HepG2 (cell line): ENCODE measurements around the gene GEMIN2. TPM values are rescaled to one million over a fixed set of nuclear protein-coding genes. Genes with fewer than 3 reads are reported as not detected.

Experiments used
- ATAC-seq: fragments of 200-7000 bp; cut with Tn5 transposase; 3 replicates; pipeline ENCODE4 v1.9.1; 2020; ENCODE audit warnings: mild to moderate bottlenecking, moderate library complexity
- BruUV-seq: library from RNA; stranded (reverse); fragments of 400-500 nt; replicated peaks from 2 replicates; lab custom pipeline; 2021; lab: Mats Ljungman, UMichigan
- CTCF ChIA-PET: fragments of 300-600 bp; formaldehyde crosslinking; extraction: SDS; loops from one replicate; lab custom pipeline; 2021; ENCODE audit warnings: low total read pairs, inconsistent platforms, low intra/inter-chr PET ratio; lab: Yijun Ruan, JAX
- POLR2A ChIA-PET: fragments of 350-600 bp; sonication (Branson Sonifier 250); formaldehyde crosslinking; loops from one replicate; lab custom pipeline; 2020; ENCODE audit warnings: antibody characterized with exemption, inconsistent platforms; lab: Yijun Ruan, JAX
- DNase-seq: peaks from one replicate; pipeline ENCODE4 v3.0.0-alpha.2; 2015; ENCODE audit warnings: low spot score
- FAIRE-seq: peaks from 3 replicates; lab custom pipeline; 2011; peaks lifted over from hg19 to GRCh38; lab: Jason Lieb, UNC
- H2AFZ ChIP-seq: one replicate; pipeline ENCODE4 v1.6.1; 2011; ENCODE audit warnings: low read length, inconsistent platforms
- H3K27ac ChIP-seq: fragments of 300-600 bp; 3 replicates; pipeline ENCODE4 v1.8.0; 2011; ENCODE audit warnings: mixed run types, mild to moderate bottlenecking, mixed read lengths, low read length, inconsistent platforms; ENCODE audit not compliant: insufficient read depth; ENCODE audit errors: extremely low read length
- H3K27me3 ChIP-seq, 2 experiments: fragments of 200-600 bp in 1 of 2; 2 replicates in 1 of 2; 3 replicates in 1 of 2; pipeline versions ENCODE4 v1.6.0 to v1.8.0; 2011; ENCODE audit warnings: low read length in 2 of 2, mild to moderate bottlenecking in 2 of 2, moderate library complexity in 2 of 2, inconsistent platforms in 1 of 2; ENCODE audit not compliant: insufficient read depth in 2 of 2, control insufficient read depth in 1 of 2
- H3K36me3 ChIP-seq, 2 experiments: fragments of 200-600 bp in 1 of 2; replicated peaks in 1 of 2; 2 replicates in 1 of 2; 3 replicates in 1 of 2; pipeline versions ENCODE4 v1.5.1 to v1.8.0; 2011; ENCODE audit warnings: low read length in 2 of 2, inconsistent platforms in 1 of 2; ENCODE audit not compliant: insufficient read depth in 2 of 2, control insufficient read depth in 1 of 2
- H3K4me1 ChIP-seq: 2 replicates; pipeline ENCODE4 v1.5.1; 2012; ENCODE audit warnings: low read length, inconsistent platforms; ENCODE audit not compliant: insufficient read depth
- H3K4me2 ChIP-seq: 2 replicates; pipeline ENCODE4 v1.6.0; 2011; ENCODE audit warnings: low read depth, low read length, inconsistent platforms
- H3K4me3 ChIP-seq, 3 experiments: fragments of 200-600 bp in 1 of 3; sonication (generic), shearing (Covaris generic) in 1 of 3; replicated peaks in 1 of 3; 2 replicates each; pipeline ENCODE4 v1.5.1; 2011 to 2016; ENCODE audit warnings: low read length in 3 of 3, inconsistent platforms in 2 of 3, low read depth in 2 of 3, mild to moderate bottlenecking in 2 of 3, control low read depth in 1 of 3, mixed read lengths in 1 of 3; ENCODE audit not compliant: insufficient read depth in 1 of 3
- H3K79me2 ChIP-seq: one replicate; pipeline ENCODE4 v1.6.1; 2011; ENCODE audit warnings: low read length, inconsistent platforms; ENCODE audit not compliant: insufficient read depth
- H3K9ac ChIP-seq: 2 replicates; pipeline ENCODE4 v1.6.0; 2011; ENCODE audit warnings: mild to moderate bottlenecking, low read depth, low read length, inconsistent platforms; ENCODE audit not compliant: insufficient read depth
- H3K9me3 ChIP-seq: 2 replicates; pipeline ENCODE4 v1.5.1; 2012; ENCODE audit warnings: mild to moderate bottlenecking, low read length
- H4K20me1 ChIP-seq: 2 replicates; pipeline ENCODE4 v1.6.0; 2011; ENCODE audit warnings: inconsistent platforms, mild to moderate bottlenecking, low read length, moderate library complexity; ENCODE audit not compliant: insufficient read depth
- ARNT2 ChIP-seq: sonication (generic); formaldehyde crosslinking; IDR thresholded peaks from 2 replicates; pipeline ENCODE4 v1.8.0; 2022; ENCODE audit warnings: mild to moderate bottlenecking, low read depth, missing genetic modification reagents, moderate library complexity
- ATRX ChIP-seq: sonication (generic); formaldehyde crosslinking; IDR thresholded peaks from 2 replicates; pipeline ENCODE4 v1.4.0; 2020; ENCODE audit warnings: missing genetic modification reagents, borderline replicate concordance
- CEBPB ChIP-seq: IDR thresholded peaks from 2 replicates; pipeline ENCODE4 v1.6.1; 2011; ENCODE audit warnings: low read depth, low read length, improper control_type of control experiment, borderline replicate concordance
- CHD4 ChIP-seq: fragments of 200-600 bp; sonication (generic); IDR thresholded peaks from 2 replicates; pipeline ENCODE4 v1.7.0; 2017; ENCODE audit warnings: mild to moderate bottlenecking, low read length, borderline replicate concordance
- CREM ChIP-seq, 2 experiments: sonication (generic) in 1 of 2; formaldehyde crosslinking in 1 of 2; IDR thresholded peaks; 2 replicates each; pipeline versions ENCODE4 v1.4.0 to v1.6.1; 2016 to 2020; ENCODE audit warnings: antibody characterized with exemption in 1 of 2, mild to moderate bottlenecking in 1 of 2, missing genetic modification reagents in 1 of 2
- ELF4 ChIP-seq: sonication (generic); formaldehyde crosslinking; IDR thresholded peaks from 2 replicates; pipeline ENCODE4 v1.5.0; 2020; ENCODE audit warnings: missing genetic modification reagents, mild to moderate bottlenecking, moderate library complexity, borderline replicate concordance
- HOXD1 ChIP-seq: sonication (generic); formaldehyde crosslinking; IDR thresholded peaks from 2 replicates; pipeline ENCODE4 v1.5.0; 2020; ENCODE audit warnings: missing genetic modification reagents
- KDM5A ChIP-seq: fragments of 200-600 bp; sonication (generic); IDR thresholded peaks from 2 replicates; pipeline ENCODE4 v1.7.0; 2018; ENCODE audit warnings: antibody characterized with exemption, mild to moderate bottlenecking, low read length, borderline replicate concordance
- TRIM24 ChIP-seq: sonication (generic); formaldehyde crosslinking; IDR thresholded peaks from 2 replicates; pipeline ENCODE4 v1.8.0; 2022; ENCODE audit warnings: mild to moderate bottlenecking, missing genetic modification reagents
- WIZ ChIP-seq: sonication (generic); formaldehyde crosslinking; IDR thresholded peaks from 2 replicates; pipeline ENCODE4 v1.5.1; 2020; ENCODE audit warnings: mild to moderate bottlenecking, missing genetic modification reagents
- ZNF260 ChIP-seq: sonication (generic); formaldehyde crosslinking; IDR thresholded peaks from 2 replicates; pipeline ENCODE4 v1.4.0; 2020; ENCODE audit warnings: missing genetic modification reagents, low read depth, mild to moderate bottlenecking, borderline replicate concordance
- ZNF773 ChIP-seq: sonication (generic); formaldehyde crosslinking; IDR thresholded peaks from 2 replicates; pipeline ENCODE4 v1.4.0; 2020; ENCODE audit warnings: missing genetic modification reagents, borderline replicate concordance
- ZNF780A ChIP-seq: sonication (generic); formaldehyde crosslinking; IDR thresholded peaks from 2 replicates; pipeline ENCODE4 v1.8.0; 2022; ENCODE audit warnings: mild to moderate bottlenecking, missing genetic modification reagents, moderate library complexity
- WGBS: methylation state at CpG from one replicate; pipeline ENCODE4 v1.1.6; 2017; ENCODE audit warnings: low lambda C conversion rate; 5-methylcytosine and 5-hydroxymethylcytosine counted together
- in situ Hi-C: cut with HindIII; loops from 2 replicates; pipeline ENCODE4 v1.10.0; 2017; ENCODE audit warnings: low pct_unique_long_range_greater_than_20kb; ENCODE audit not compliant: extremely low pct_ligation_motif_present
- intact Hi-C: fragments of 100-400 bp; cut with micrococcal nuclease; formaldehyde crosslinking; loops from one replicate; pipeline ENCODE4 v1.10.0; 2022; ENCODE audit not compliant: unreplicated experiment
- polyA plus RNA-seq, 8 experiments: library from polyadenylated mRNA; depleted of rRNA in 3 of 8; stranded (reverse) in 7 of 8; unstranded in 1 of 8; fragments of >200 nt; fragmentation: Illumina TruSeq in 4 of 8; extraction: Trizol in 4 of 8; gene quantifications; 2 replicates each; pipeline versions ENCODE4 v1.2.1 to v1.2.3, GENCODE V29; 2011 to 2016; ENCODE audit warnings: low read depth in 4 of 8, missing spikeins in 1 of 8, mixed read lengths in 1 of 8; ENCODE audit not compliant: insufficient read depth in 1 of 8
- total RNA-seq, 5 experiments: library from RNA; depleted of rRNA; stranded (reverse); fragments of >200 nt; fragmentation: Illumina TruSeq; extraction: Trizol; gene quantifications; 2 replicates each; pipeline ENCODE4 v1.2.3, GENCODE V29; 2016; ENCODE audit warnings: low read depth in 1 of 5
- TF ChIP-seq, protein P1 (sequence below): sonication (generic); formaldehyde crosslinking; IDR thresholded peaks from 2 replicates; pipeline ENCODE4 v1.4.0; 2020; ENCODE audit warnings: mild to moderate bottlenecking, missing genetic modification reagents, borderline replicate concordance
- TF ChIP-seq, protein P2 (sequence below): sonication (generic); formaldehyde crosslinking; IDR thresholded peaks from 2 replicates; pipeline ENCODE4 v1.9.0; 2022; ENCODE audit warnings: low read depth, missing genetic modification reagents
- TF ChIP-seq, protein P3 (sequence below): sonication (generic); formaldehyde crosslinking; IDR thresholded peaks from 2 replicates; pipeline ENCODE4 v1.9.0; 2022; ENCODE audit warnings: missing genetic modification reagents, mild to moderate bottlenecking, borderline replicate concordance

Gene GEMIN2
- total and polyA plus RNA-seq, 2 of the 13 experiments (the other 11 are each of a cell fraction or from before 2014, with no cell fraction given): 54.8 to 110 TPM

DNA sequence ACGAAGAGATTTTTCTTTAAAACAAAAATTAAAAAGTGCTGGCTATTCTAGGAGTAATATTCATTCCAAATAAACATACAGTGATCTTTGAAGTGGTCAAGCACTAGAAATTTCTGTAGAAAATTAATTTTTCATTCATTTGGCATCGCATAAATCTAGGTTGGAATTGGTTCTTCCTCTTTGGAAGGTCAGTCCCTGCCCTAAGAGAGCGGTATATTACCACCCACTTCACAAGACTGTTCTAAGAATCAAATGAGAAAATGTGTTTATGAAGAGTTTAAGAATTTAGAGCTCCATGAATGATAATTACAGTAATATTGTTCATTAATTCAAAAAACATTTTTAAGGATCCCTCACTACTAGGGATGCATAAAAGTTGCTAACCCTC is 444 bp upstream of the GEMIN2 start:
- H4K20me1 ChIP-seq: no peaks in the 10 kb centered on the region
- H3K4me2 ChIP-seq: peak overlapping the region; percentile 80
- H3K79me2 ChIP-seq: peaks cover 13% of the 10 kb centered on the region
- ChIA-PET POLR2A (interaction anchor here (0.5 to 11.5 kb wide), 25 partner anchors 9 to 335 kb away, joined by 3 to 242 read pairs (median 4); partner anchors contain the start of genes FBXO33, PNN, SEC23A and TRAPPC6B), CTCF (no interaction called here)
- H3K9me3 ChIP-seq: no peaks in the 10 kb centered on the region
- BruUV-seq: TSS peak; percentile 96
- H2AFZ ChIP-seq: peak overlapping the region; percentile 95
- ATAC-seq (peak; percentile 6), FAIRE-seq (no peak), DNase-seq (no peak)
- peaks cover 33% of the 10 kb centered on the region for H3K4me1 ChIP-seq
- WGBS: 53% methylated on average over 3 of the region's 3 CpGs
- in situ Hi-C loops (loop anchor here (5.0 kb wide), 1 partner anchor 59 kb away; the partner anchor contains the start of gene TRAPPC6B), intact Hi-C loops (loop anchor here (1.0 kb wide), 2 partner anchors 10 to 62 kb away; partner anchors contain the start of genes PNN and SEC23A)
- H3K4me3 ChIP-seq: peak overlapping the region; percentile 71 to 90 (median 76)
- H3K27me3 ChIP-seq: no peaks in the 10 kb centered on the region; a peak in 1 of 5 replicates
- peaks cover 3 to 8% of the 10 kb centered on the region in 2 experiments; a peak in 4 of 5 replicates for H3K36me3 ChIP-seq
- peak overlapping the region; percentile 73 for H3K9ac ChIP-seq
- peak overlapping the region; percentile 40 for H3K27ac ChIP-seq
- TF ChIP-seq CHD4: peak; percentile 61; the same call in 1 of the 2 replicates
- no peak for TF ChIP-seq ZNF773 (CRISPR knock-in tag)
- TF ChIP-seq ELF4 (CRISPR knock-in tag): peak; percentile 94
- TF ChIP-seq ZNF260 (CRISPR knock-in tag): 0 out of 2 replicates have a peak, but pooled peaks have one; percentile 1
- TF ChIP-seq, protein P1, sequence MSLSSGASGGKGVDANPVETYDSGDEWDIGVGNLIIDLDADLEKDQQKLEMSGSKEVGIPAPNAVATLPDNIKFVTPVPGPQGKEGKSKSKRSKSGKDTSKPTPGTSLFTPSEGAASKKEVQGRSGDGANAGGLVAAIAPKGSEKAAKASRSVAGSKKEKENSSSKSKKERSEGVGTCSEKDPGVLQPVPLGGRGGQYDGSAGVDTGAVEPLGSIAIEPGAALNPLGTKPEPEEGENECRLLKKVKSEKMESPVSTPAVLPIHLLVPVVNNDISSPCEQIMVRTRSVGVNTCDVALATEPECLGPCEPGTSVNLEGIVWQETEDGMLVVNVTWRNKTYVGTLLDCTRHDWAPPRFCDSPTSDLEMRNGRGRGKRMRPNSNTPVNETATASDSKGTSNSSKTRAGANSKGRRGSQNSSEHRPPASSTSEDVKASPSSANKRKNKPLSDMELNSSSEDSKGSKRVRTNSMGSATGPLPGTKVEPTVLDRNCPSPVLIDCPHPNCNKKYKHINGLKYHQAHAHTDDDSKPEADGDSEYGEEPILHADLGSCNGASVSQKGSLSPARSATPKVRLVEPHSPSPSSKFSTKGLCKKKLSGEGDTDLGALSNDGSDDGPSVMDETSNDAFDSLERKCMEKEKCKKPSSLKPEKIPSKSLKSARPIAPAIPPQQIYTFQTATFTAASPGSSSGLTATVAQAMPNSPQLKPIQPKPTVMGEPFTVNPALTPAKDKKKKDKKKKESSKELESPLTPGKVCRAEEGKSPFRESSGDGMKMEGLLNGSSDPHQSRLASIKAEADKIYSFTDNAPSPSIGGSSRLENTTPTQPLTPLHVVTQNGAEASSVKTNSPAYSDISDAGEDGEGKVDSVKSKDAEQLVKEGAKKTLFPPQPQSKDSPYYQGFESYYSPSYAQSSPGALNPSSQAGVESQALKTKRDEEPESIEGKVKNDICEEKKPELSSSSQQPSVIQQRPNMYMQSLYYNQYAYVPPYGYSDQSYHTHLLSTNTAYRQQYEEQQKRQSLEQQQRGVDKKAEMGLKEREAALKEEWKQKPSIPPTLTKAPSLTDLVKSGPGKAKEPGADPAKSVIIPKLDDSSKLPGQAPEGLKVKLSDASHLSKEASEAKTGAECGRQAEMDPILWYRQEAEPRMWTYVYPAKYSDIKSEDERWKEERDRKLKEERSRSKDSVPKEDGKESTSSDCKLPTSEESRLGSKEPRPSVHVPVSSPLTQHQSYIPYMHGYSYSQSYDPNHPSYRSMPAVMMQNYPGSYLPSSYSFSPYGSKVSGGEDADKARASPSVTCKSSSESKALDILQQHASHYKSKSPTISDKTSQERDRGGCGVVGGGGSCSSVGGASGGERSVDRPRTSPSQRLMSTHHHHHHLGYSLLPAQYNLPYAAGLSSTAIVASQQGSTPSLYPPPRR (CRISPR knock-in tag): no peak
- no peak for TF ChIP-seq HOXD1 (CRISPR knock-in tag)
- no peak for TF ChIP-seq CREM (IDR thresholded peaks at IDR 0.05)
- TF ChIP-seq CREM (CRISPR knock-in tag; IDR thresholded peaks at IDR 0.05): no peak
- TF ChIP-seq KDM5A: 0 out of 2 replicates have a peak, but pooled peaks have one; percentile 5
- TF ChIP-seq TRIM24 (CRISPR knock-in tag): no peak
- TF ChIP-seq, protein P2, sequence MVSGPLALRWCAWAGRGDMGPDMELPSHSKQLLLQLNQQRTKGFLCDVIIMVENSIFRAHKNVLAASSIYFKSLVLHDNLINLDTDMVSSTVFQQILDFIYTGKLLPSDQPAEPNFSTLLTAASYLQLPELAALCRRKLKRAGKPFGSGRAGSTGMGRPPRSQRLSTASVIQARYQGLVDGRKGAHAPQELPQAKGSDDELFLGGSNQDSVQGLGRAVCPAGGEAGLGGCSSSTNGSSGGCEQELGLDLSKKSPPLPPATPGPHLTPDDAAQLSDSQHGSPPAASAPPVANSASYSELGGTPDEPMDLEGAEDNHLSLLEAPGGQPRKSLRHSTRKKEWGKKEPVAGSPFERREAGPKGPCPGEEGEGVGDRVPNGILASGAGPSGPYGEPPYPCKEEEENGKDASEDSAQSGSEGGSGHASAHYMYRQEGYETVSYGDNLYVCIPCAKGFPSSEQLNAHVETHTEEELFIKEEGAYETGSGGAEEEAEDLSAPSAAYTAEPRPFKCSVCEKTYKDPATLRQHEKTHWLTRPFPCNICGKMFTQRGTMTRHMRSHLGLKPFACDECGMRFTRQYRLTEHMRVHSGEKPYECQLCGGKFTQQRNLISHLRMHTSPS (CRISPR knock-in tag): no peak
- TF ChIP-seq, protein P3, sequence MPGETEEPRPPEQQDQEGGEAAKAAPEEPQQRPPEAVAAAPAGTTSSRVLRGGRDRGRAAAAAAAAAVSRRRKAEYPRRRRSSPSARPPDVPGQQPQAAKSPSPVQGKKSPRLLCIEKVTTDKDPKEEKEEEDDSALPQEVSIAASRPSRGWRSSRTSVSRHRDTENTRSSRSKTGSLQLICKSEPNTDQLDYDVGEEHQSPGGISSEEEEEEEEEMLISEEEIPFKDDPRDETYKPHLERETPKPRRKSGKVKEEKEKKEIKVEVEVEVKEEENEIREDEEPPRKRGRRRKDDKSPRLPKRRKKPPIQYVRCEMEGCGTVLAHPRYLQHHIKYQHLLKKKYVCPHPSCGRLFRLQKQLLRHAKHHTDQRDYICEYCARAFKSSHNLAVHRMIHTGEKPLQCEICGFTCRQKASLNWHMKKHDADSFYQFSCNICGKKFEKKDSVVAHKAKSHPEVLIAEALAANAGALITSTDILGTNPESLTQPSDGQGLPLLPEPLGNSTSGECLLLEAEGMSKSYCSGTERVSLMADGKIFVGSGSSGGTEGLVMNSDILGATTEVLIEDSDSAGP (CRISPR knock-in tag): no peak
- no peak for TF ChIP-seq ATRX (CRISPR knock-in tag)
- no peak for TF ChIP-seq ARNT2 (CRISPR knock-in tag)
- TF ChIP-seq CEBPB: no peak
- no peak for TF ChIP-seq WIZ (CRISPR knock-in tag)
- no peak for TF ChIP-seq ZNF780A (CRISPR knock-in tag)
